Diencephalon (tissue), 1 donor: Measurements from ENCODE around the gene PRR16. TPM values are rescaled to one million over a fixed set of nuclear protein-coding genes. Genes with fewer than 3 reads are reported as not detected.

Source experiments
- small RNA-seq: library from RNA; depleted of rRNA; stranded (forward); fragments of <200 nt; gene quantifications from one replicate; pipeline ENCODE3, GENCODE V24; 2014
- total RNA-seq: library from RNA; depleted of rRNA; stranded (reverse); fragments of >200 nt; gene quantifications from one replicate; pipeline ENCODE4 v1.2.3, GENCODE V29; 2014

PRR16 gene
- total RNA-seq = 6.5 TPM

GRCh38 chr5:120463991-120464626, at the start of gene PRR16:
TSS of gene PRR16 (plus strand) at chr5:120464300.

Small RNA genes lying within 50 kb of the gene (small RNA-seq; reads per million reads assigned to genes)
- gene PRELID3BP8 = not detected
- not detected for gene RNU4-69P
